Inflammatory macrophage treated with lipopolysaccharide for 4 hours (primary cell): ENCODE results near the gene HTRA2.

ENCODE experiments used
- DNase-seq: peaks from one replicate; pipeline ENCODE4 v3.0.0-alpha.2; 2020

HTRA2 gene

GRCh38 chr2:74516650-74517049 lies 13.1 kb upstream of the HTRA2 start:
- DNase-seq, result no peak

- no peak for DNase-seq
These were observed 7.2 kb upstream of the HTRA2 start for GRCh38 chr2:74522516-74522915.

- no peak for DNase-seq
These were observed 5.7 kb upstream of the HTRA2 start for GRCh38 chr2:74524005-74524404.

- no peak for DNase-seq
These were observed 4.6 kb upstream of the HTRA2 start for GRCh38 chr2:74524955-74525716.

GRCh38 chr2:74525717-74526648 lies 3.8 kb upstream of the HTRA2 start, which contains the start of gene DQX1:
Gene DQX1, minus strand, starts transcription at chr2:74526231. Its CDS starts 502 bp downstream, at chr2:74525729.
- DNase-seq, result peak; percentile 73

- DNase-seq, result no peak
These were observed 3.0 kb upstream of the HTRA2 start for GRCh38 chr2:74526649-74527230.

GRCh38 chr2:74527741-74528140 lies 2.0 kb upstream of the HTRA2 start:
- no peak for DNase-seq

GRCh38 chr2:74528600-74529356 lies 955 bp upstream of the HTRA2 start:
- DNase-seq, result no peak

- peak; percentile 51 for DNase-seq
These were observed 780 bp downstream of the HTRA2 start for GRCh38 chr2:74530239-74531187.

GRCh38 chr2:74531666-74532065 lies 1.9 kb downstream of the HTRA2 start:
- no peak for DNase-seq

GRCh38 chr2:74532222-74532621 lies 2.5 kb downstream of the HTRA2 start:
- DNase-seq, result peak; percentile 66

- DNase-seq, result no peak
These were observed 3.7 kb downstream of the HTRA2 start for GRCh38 chr2:74533464-74533863.

GRCh38 chr2:74534411-74534810 lies 4.7 kb downstream of the HTRA2 start:
- no peak for DNase-seq

- DNase-seq, result no peak
These were observed 5.8 kb downstream of the HTRA2 start for GRCh38 chr2:74535440-74535965.

- no peak for DNase-seq
These were observed 6.6 kb downstream of the HTRA2 start for GRCh38 chr2:74536166-74536950.

GRCh38 chr2:74537140-74537539 lies 7.4 kb downstream of the HTRA2 start:
- DNase-seq, result no peak

- DNase-seq, result no peak
These were observed 9.2 kb downstream of the HTRA2 start for GRCh38 chr2:74538881-74539339.

- DNase-seq, result no peak
These were observed 10.6 kb downstream of the HTRA2 start for GRCh38 chr2:74540291-74540690.

GRCh38 chr2:74542978-74543377 lies 13.2 kb downstream of the HTRA2 start:
- no peak for DNase-seq

- DNase-seq, result no peak
These were observed 14.9 kb downstream of the HTRA2 start for GRCh38 chr2:74544634-74545033.
